Occipital lobe (tissue), 2 donors: ENCODE data around the gene LYRM4. TPM values are rescaled to one million over a fixed set of nuclear protein-coding genes. Genes with fewer than 3 reads are reported as not detected.

ENCODE experiments used
- DNase-seq: peaks from one replicate; lab custom pipeline; 2025; lab: John Stamatoyannopoulos, UW
- total RNA-seq: library from RNA; depleted of rRNA; stranded (reverse); fragments of >200 nt; gene quantifications from one replicate; pipeline ENCODE4 v1.2.3, GENCODE V29; 2014

The LYRM4 gene
- total RNA-seq, 1 donor from 2014 or later, result 16.2 TPM

DNA sequence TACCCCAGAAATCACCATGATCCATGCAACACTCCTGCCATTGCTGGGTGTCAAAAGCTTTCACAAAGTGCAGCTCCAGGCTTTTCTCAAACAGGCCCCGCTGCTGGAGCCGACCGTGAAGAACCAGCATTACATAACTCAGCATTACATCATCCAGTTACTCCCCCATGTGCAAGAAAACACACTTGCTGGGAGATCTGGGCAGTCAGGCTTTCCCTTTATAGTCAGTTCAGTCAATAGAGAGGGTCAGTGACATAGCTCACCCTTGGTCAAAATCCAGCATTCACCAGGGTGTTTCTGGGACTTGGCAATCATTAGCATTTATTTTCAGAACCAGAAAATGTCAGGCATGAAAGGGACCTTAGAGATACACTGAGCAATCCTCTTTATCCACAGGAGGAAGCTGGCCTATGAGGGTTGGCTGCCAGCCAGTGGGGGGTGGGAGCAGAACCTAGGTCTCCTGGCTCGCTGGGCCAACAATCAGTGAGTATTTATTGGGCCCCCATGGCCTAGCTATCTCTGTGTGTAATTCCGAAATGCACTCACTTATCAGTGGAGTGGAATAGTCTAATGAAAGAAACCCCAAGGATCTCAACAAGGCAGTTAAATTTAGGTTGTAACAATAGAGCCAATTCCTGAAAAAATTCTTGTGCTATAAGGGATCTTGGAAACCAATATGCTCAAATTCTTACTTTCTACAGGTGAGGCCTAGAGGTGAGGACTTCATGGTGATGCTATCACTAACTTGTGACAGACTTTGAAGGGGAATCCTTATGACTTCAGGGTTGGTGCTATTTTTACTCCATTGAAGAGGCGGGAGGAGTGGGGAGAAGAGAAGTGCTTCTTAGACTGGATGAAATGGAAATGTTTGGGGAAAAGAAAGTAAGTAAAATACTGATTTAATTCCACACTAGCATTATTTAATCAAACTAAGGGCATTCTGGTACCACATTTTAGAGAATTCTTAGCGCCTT, 54.6 kb downstream of the LYRM4 start:
- peak; percentile 75 for DNase-seq

- DNase-seq, result no peak
Measured at GRCh38 chr6:5205035-5205507, 55.7 kb downstream of the LYRM4 start.

GRCh38 chr6:5204376-5204775, 56.4 kb downstream of the LYRM4 start:
- DNase-seq, result no peak

GRCh38 chr6:5203546-5203945, 57.2 kb downstream of the LYRM4 start:
- no peak for DNase-seq

DNA sequence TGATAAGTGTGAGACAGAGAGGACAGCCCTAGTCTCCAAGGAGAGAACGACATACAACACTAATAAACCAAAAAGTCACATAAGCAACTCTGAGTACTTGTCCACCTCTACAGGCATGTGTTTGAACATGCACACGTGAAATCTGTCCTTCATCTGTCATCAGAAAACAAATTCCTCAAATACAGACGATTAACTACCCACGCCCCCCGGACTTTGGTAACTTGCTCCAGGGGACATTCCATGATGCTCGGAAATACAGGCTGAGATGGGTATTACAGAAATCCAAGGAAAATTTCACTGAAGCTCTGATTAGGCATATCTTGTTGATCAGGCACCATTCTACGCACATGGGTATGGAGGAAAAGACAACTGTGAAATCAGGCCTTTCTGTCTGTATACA, 57.8 kb downstream of the LYRM4 start:
- DNase-seq, result no peak

GRCh38 chr6:5202206-5202605, 58.5 kb downstream of the LYRM4 start:
- no peak for DNase-seq

GRCh38 chr6:5201271-5201670, 59.5 kb downstream of the LYRM4 start:
- no peak for DNase-seq

GRCh38 chr6:5199702-5200101, 61.0 kb downstream of the LYRM4 start:
- no peak for DNase-seq

DNA sequence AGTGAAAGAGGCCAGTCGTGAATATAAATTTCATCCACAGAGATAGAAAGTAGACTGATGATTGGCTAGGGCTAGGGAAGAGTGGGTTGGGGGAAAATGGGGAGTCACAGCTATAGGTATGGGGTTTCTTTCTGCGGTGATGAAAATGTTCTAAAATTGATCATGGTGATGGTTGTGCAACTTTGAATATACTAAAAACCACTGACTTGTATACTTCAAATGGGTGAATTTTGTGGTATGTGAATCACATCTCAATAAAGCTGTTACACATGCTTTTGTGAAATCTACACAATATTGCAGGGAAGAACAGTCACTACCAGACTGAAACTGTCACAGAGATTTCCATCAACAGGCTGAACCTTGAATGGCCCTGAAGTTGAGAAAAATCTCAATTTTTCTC, 61.5 kb downstream of the LYRM4 start:
- DNase-seq, result no peak

DNA sequence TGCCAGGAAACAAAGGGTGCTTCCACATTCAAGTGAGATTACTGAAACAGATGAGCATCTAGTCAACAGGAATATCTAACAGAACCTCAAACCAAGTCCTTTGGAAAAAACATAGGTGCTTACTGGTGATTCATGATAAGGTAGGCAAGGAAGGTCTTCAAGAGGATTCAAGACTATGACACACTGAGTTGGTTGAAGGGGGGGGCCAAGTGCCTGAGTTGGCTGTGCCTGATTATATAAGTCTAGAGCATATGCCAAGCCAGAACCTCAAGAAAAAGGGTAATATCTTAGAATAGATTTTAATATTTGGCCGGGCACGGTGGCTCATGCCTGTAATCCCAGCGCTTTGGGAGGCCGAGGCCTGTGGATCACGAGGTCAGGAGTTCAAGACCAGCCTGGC, 63.7 kb downstream of the LYRM4 start:
- DNase-seq, result no peak

- DNase-seq, result no peak
Measured at GRCh38 chr6:5192135-5192794, 68.5 kb downstream of the LYRM4 start.

- DNase-seq, result no peak
Measured at GRCh38 chr6:5191722-5192121, 69.0 kb downstream of the LYRM4 start.

- DNase-seq, result no peak
Measured at GRCh38 chr6:5191222-5191621, 69.5 kb downstream of the LYRM4 start.

DNA sequence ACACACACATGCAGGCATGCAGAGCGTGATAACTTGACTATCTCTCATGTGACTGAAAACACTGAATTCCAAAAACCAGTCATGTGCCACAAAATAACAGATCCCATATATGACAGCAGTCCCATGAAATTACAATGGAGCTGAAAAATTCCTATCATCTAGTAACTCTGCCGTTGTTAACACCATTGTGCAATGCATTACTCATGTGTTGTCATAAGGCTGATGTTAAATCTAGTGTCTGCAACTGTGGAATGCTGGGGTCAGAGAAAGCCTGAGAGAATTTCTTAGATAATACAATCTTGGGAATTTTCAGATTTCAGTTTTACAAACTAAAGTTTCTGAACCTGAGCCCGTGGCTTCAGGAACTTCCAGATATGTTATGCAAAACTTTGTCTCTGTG, 70.2 kb downstream of the LYRM4 start:
- no peak for DNase-seq

DNA sequence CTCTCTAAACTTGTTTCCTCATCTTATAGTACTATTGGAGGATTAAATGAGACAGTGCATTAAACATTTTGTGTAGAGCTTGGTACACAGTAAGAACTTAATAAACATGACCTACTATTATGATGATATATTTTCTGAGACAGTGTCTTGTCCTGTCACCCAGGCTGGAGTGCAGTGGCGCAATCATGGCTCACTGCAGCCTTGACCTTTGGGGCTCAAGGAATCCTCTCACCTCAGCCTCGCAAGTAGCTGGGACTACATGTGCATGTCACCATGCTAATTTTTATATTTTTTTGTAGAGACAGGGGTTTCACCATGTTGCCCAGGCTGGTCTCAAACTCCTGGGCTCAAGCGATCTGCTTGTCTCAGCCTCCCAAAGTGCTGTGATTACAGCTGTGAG, 72.1 kb downstream of the LYRM4 start:
- DNase-seq, result no peak

DNA sequence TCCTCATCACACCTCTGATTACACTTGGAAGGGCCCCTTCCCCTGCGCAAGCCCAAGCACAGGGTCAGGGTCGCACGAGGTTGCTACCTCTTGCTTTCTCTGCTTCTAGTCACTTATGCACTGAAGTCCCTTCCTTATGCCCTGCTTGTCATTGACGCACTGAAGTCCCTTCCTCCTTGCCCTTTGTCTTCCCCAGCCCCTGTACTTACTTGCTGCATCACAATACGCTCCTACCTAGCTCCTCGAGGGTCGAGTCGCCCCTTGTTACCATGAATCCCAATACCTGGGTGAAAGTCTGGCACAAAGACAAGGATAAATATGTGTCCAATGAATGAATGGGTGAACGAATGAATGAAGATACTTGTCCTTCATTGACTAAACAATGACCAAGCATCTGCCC, 75.9 kb downstream of the LYRM4 start:
- no peak for DNase-seq

DNA sequence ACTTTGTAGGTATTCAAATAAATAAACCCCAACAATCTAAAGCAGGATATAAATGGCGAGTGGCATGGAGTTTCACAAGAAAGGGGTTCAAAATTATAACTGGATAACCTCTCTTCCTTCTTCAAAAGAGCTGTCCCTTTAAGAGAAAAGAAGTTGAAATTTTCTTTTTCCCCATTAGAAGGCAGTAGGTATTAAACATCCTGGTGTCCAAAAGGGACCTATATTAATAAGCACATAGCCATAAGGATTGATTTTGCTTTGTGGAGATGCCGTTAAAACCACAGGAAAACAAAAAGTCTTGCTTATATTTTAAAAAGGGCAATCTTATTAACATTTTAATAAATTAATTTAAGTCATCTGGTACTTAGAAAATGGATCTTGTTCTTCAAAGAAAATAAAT, 76.5 kb downstream of the LYRM4 start:
- no peak for DNase-seq

DNA sequence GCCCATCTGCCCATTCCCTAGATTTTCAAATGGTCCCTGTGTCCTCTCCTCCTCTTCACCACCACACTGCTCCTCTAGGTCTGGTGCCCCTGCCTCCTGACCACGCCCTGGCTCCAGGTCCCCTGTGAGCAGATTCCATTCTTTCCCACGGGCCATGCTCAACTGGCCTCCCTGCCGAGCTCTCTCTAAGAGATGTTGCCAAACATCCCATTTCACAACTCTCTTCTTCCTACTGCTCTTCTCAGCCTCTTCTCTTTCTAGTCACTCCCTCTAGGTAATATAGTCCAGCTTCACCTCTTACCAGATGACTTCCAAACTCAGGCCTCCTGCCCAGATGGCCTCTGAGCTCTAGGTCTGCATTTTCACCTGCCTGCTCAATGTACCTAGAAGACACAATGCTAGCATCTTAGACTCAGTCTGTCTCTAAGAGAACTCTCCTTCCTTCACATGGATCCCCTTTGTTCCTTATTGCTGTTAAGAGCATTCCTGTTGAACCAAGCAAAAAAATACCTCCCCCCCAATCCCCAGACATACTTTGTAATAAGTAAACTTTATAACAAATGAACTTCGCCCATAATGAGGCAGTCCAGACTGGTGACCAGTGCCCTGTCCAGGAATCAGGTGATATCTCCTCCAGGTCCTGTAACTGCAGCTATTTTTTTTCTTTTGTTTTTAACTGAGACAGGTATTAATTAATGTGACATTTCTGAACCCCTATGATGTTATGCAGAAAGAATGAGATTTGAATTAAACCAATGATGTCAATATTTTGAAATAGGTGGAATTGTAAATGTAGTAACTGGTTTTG, 79.0 kb downstream of the LYRM4 start:
- no peak for DNase-seq

DNA sequence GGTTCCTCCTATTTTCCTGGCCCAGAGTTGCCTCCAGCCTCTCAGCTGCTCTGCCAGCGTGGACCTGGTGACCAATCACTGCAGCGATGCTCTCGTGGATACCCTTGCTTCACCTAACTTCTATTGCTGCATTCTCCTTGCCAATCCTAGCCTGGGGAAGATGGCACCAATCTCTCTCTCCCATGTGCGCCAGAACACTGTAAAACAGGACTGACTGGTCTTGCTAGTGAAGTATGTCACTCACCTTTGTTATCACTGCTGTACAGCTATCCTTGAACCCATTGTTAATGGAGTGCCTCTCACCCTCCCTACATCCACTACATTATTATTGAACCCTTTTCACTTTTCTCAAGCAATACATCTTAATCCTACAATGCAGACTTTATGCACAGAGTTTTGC, 80.1 kb downstream of the LYRM4 start:
- no peak for DNase-seq

- no peak for DNase-seq
Measured at GRCh38 chr6:5179917-5180316, 80.8 kb downstream of the LYRM4 start.

GRCh38 chr6:5178806-5179205, 81.9 kb downstream of the LYRM4 start:
- DNase-seq, result no peak

DNA sequence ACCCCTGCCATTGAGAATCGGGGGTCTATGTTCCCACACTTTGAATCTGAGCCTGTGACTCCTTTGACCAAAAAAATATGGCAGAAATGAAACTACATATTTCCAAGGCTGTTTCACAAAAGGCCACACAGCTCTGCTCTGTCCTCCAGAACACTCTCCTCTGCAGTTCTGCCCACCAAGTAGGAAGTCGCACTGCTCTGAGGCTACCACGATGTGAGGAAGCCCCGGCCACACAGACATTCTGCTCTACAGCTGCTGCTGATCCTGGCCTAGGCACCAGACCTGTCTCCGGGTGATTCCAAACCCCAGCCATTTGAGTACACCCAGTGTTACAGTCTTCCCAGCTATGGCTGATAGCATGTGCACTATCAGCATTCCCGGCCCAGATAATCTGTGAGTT, 85.1 kb downstream of the LYRM4 start:
- DNase-seq, result no peak
